ENCODE measurements around the gene NR2F1-AS1.

DNA sequence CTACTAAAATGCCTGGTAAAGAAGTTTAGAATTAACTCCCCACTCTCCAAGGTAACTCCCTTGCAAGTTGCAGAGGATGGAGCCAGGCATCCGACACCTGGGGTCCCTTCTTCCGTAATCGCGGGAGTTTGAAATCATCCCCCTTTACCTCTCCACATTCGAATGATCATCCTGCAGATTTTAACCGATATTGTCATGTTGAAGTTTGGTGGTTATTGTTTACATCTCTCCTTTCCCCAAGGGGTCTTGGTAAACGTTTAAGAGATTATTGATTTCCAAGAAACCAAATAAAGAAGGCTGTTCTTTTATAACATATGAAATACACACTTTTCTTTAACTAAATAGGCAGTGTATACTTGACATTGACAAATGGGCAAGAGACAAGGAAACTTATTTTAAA lies 28.7 kb upstream of the NR2F1-AS1 start:
- TF ChIP-seq, protein P1, sequence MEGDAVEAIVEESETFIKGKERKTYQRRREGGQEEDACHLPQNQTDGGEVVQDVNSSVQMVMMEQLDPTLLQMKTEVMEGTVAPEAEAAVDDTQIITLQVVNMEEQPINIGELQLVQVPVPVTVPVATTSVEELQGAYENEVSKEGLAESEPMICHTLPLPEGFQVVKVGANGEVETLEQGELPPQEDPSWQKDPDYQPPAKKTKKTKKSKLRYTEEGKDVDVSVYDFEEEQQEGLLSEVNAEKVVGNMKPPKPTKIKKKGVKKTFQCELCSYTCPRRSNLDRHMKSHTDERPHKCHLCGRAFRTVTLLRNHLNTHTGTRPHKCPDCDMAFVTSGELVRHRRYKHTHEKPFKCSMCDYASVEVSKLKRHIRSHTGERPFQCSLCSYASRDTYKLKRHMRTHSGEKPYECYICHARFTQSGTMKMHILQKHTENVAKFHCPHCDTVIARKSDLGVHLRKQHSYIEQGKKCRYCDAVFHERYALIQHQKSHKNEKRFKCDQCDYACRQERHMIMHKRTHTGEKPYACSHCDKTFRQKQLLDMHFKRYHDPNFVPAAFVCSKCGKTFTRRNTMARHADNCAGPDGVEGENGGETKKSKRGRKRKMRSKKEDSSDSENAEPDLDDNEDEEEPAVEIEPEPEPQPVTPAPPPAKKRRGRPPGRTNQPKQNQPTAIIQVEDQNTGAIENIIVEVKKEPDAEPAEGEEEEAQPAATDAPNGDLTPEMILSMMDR (conservative IDR thresholded peaks at IDR 0.05; ENCODE audit: low read depth, low read length), result no peak
- TF ChIP-seq CHD1 (IDR thresholded peaks at IDR 0.05; ENCODE audit: low read depth, low read length) (no peak), MAZ (IDR thresholded peaks at IDR 0.05; ENCODE audit: borderline replicate concordance, low read depth, low read length) (no peak), RCOR1 (IDR thresholded peaks at IDR 0.05; ENCODE audit: insufficient replicate concordance, low read length) (no peak), POLR2A (IDR thresholded peaks at IDR 0.05; ENCODE audit: low read depth, low read length) (no peak), RFX5 (IDR thresholded peaks at IDR 0.05; ENCODE audit: low read depth, low read length) (no peak), RAD21 (IDR thresholded peaks at IDR 0.05; ENCODE audit: low read length) (no peak), SMC3 (IDR thresholded peaks at IDR 0.05; ENCODE audit: low read depth, low read length) (no peak), CEBPB (IDR thresholded peaks at IDR 0.05; ENCODE audit: low read depth, low read length) (no peak)
- TF ChIP-seq, protein P2, sequence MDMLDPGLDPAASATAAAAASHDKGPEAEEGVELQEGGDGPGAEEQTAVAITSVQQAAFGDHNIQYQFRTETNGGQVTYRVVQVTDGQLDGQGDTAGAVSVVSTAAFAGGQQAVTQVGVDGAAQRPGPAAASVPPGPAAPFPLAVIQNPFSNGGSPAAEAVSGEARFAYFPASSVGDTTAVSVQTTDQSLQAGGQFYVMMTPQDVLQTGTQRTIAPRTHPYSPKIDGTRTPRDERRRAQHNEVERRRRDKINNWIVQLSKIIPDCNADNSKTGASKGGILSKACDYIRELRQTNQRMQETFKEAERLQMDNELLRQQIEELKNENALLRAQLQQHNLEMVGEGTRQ (IDR thresholded peaks at IDR 0.05; ENCODE audit: low read depth, low read length), result no peak

All from IMR-90 (cell line).